IMR-90 (cell line): ENCODE measurements around the gene MB. TPM values are rescaled to one million over a fixed set of nuclear protein-coding genes. Genes with fewer than 3 reads are reported as not detected.
A peak's percentile ranks its signal among the peaks of the same experiment; 100 is the strongest.

Source experiments
- ATAC-seq: fragments of 200-7000 bp; cut with Tn5 transposase; 2 replicates; pipeline ENCODE4 v1.9.1; 2020; ENCODE audit warnings: low read depth, mild to moderate bottlenecking, moderate library complexity
- BruUV-seq: library from RNA; stranded (reverse); fragments of 400-500 nt; replicated peaks from 2 replicates; lab custom pipeline; 2021; lab: Mats Ljungman, UMichigan
- CTCF ChIA-PET: fragments of 300-600 bp; formaldehyde crosslinking; extraction: SDS; loops from one replicate; lab custom pipeline; 2021; ENCODE audit warnings: antibody characterized with exemption; lab: Yijun Ruan, JAX
- POLR2A ChIA-PET: fragments of 300-600 bp; sonication (Branson Sonifier 250); formaldehyde crosslinking; loops from one replicate; lab custom pipeline; 2022; ENCODE audit warnings: antibody characterized with exemption; ENCODE audit not compliant: unreplicated experiment; lab: Charles Lee
- DNase-seq: peaks from one replicate; pipeline ENCODE4 v3.0.0; 2013
- H2AFZ ChIP-seq: replicated peaks from 2 replicates; pipeline ENCODE3; 2013; ENCODE audit warnings: low read length, mild to moderate bottlenecking; ENCODE audit not compliant: poor library complexity
- H2AK5ac ChIP-seq: 2 replicates; pipeline ENCODE4 v1.6.1; 2013; ENCODE audit warnings: low read depth, low read length, inconsistent platforms
- H2AK9ac ChIP-seq: replicated peaks from 2 replicates; pipeline ENCODE3; 2013; ENCODE audit warnings: mild to moderate bottlenecking, low read depth, low read length, moderate library complexity; ENCODE audit not compliant: poor library complexity
- H2BK120ac ChIP-seq: 2 replicates; pipeline ENCODE4 v1.6.1; 2013; ENCODE audit warnings: low read depth, low read length, inconsistent platforms
- H2BK15ac ChIP-seq: 3 replicates; pipeline ENCODE4 v1.6.1; 2013; ENCODE audit warnings: low read depth, low read length, inconsistent platforms
- H2BK20ac ChIP-seq: 2 replicates; pipeline ENCODE4 v1.6.1; 2013; ENCODE audit warnings: low read depth, mild to moderate bottlenecking, inconsistent platforms, low read length, moderate library complexity
- H2BK5ac ChIP-seq: 2 replicates; pipeline ENCODE4 v1.6.1; 2013; ENCODE audit warnings: mild to moderate bottlenecking, low read depth, low read length, inconsistent platforms; ENCODE audit not compliant: poor library complexity, severe bottlenecking
- H3K14ac ChIP-seq: replicated peaks from 2 replicates; pipeline ENCODE4 v1.6.1; 2013; ENCODE audit warnings: low read depth, low read length, inconsistent platforms
- H3K18ac ChIP-seq: 2 replicates; pipeline ENCODE4 v1.6.1; 2013; ENCODE audit warnings: low read depth, low read length, control low read depth
- H3K23ac ChIP-seq: 2 replicates; pipeline ENCODE4 v1.6.1; 2013; ENCODE audit warnings: low read depth, low read length, inconsistent platforms
- H3K27ac ChIP-seq: 2 replicates; pipeline ENCODE4 v1.5.1; 2013; ENCODE audit warnings: mild to moderate bottlenecking, control low read depth, low read length; ENCODE audit not compliant: insufficient read depth
- H3K27me3 ChIP-seq: 2 replicates; pipeline ENCODE4 v1.6.1; 2013; ENCODE audit warnings: low read length; ENCODE audit not compliant: control insufficient read depth, insufficient read depth
- H3K36me3 ChIP-seq: 2 replicates; pipeline ENCODE4 v1.6.1; 2013; ENCODE audit warnings: low read length, mixed read lengths; ENCODE audit not compliant: control insufficient read depth, insufficient read depth
- H3K4ac ChIP-seq: 2 replicates; pipeline ENCODE4 v1.6.1; 2013; ENCODE audit warnings: low read depth, low read length, inconsistent platforms
- H3K4me1 ChIP-seq: 2 replicates; pipeline ENCODE4 v1.6.1; 2013; ENCODE audit warnings: low read length, mixed read lengths; ENCODE audit not compliant: control insufficient read depth, insufficient read depth
- H3K4me2 ChIP-seq: 2 replicates; pipeline ENCODE4 v1.6.1; 2013; ENCODE audit warnings: low read depth, mild to moderate bottlenecking, control low read depth, low read length, moderate library complexity
- H3K4me3 ChIP-seq: 2 replicates; pipeline ENCODE4 v1.5.1; 2013; ENCODE audit warnings: low read depth, mild to moderate bottlenecking, control low read depth, low read length, moderate library complexity; ENCODE audit not compliant: insufficient read depth
- H3K56ac ChIP-seq: 2 replicates; pipeline ENCODE4 v1.6.1; 2013; ENCODE audit warnings: low read length, inconsistent platforms; ENCODE audit not compliant: insufficient read depth; ENCODE audit errors: extremely low read depth
- H3K79me1 ChIP-seq, 2 experiments: 2 replicates each; pipeline ENCODE4 v1.6.1; 2013; ENCODE audit warnings: low read length in 2 of 2, inconsistent platforms in 1 of 2, low read depth in 1 of 2
- H3K9ac ChIP-seq: 2 replicates; pipeline ENCODE4 v1.6.1; 2013; ENCODE audit warnings: low read depth, low read length, control low read depth
- H3K9me1 ChIP-seq: 2 replicates; pipeline ENCODE4 v1.6.1; 2013; ENCODE audit warnings: low read length, inconsistent platforms; ENCODE audit not compliant: insufficient read depth
- H3K9me3 ChIP-seq: 2 replicates; pipeline ENCODE4 v1.6.1; 2013; ENCODE audit warnings: low read length; ENCODE audit not compliant: control insufficient read depth, insufficient read depth
- H4K20me1 ChIP-seq: 2 replicates; pipeline ENCODE4 v1.6.1; 2013; ENCODE audit warnings: low read length, inconsistent platforms; ENCODE audit not compliant: insufficient read depth
- H4K5ac ChIP-seq: 2 replicates; pipeline ENCODE4 v1.6.1; 2013; ENCODE audit warnings: mild to moderate bottlenecking, low read depth, low read length, control low read depth
- H4K8ac ChIP-seq, 2 experiments: 2 replicates each; pipeline ENCODE4 v1.6.1; 2013; ENCODE audit warnings: low read depth in 2 of 2, low read length in 2 of 2, control low read depth in 1 of 2, inconsistent platforms in 1 of 2
- H4K91ac ChIP-seq: 2 replicates; pipeline ENCODE4 v1.6.1; 2013; ENCODE audit warnings: low read depth, low read length, inconsistent platforms; ENCODE audit not compliant: insufficient read depth
- FOS ChIP-seq: fragments of 150-350 bp; IDR thresholded peaks from 2 replicates; pipeline ENCODE4 v1.6.1; 2016; ENCODE audit warnings: low read depth, low read length
- RFX5 ChIP-seq: IDR thresholded peaks from 2 replicates; pipeline ENCODE4 v1.8.0; 2012; ENCODE audit warnings: low read depth, mild to moderate bottlenecking, low read length, moderate library complexity
- WGBS, 2 experiments: methylation state at CpG; one replicate each; pipeline versions ENCODE4 v1.1.5 to v1.1.7; 2013; ENCODE audit warnings: missing lambda C conversion rate in 2 of 2; ENCODE audit not compliant: insufficient read length in 1 of 2; ENCODE audit errors: extremely low coverage in 2 of 2; 5-methylcytosine and 5-hydroxymethylcytosine counted together
- dilution Hi-C: fragments of 300-500 bp; cut with HindIII; formaldehyde crosslinking; loops from one replicate; pipeline ENCODE4 v1.14.3; 2018; ENCODE audit warnings: low sequenced_read_pairs; ENCODE audit not compliant: unreplicated experiment
- in situ Hi-C: fragments of 300-500 bp; cut with MboI; formaldehyde crosslinking; loops from 3 replicates; pipeline ENCODE4 v1.14.3; 2019; ENCODE audit warnings: low sequenced_read_pairs, inconsistent platforms, mixed read lengths
- intact Hi-C: fragments of 100-400 bp; cut with micrococcal nuclease; formaldehyde crosslinking; loops from 2 replicates; pipeline ENCODE4 v1.10.0; 2022
- polyA plus RNA-seq, 3 experiments: library from polyadenylated mRNA; depleted of rRNA; stranded (reverse); fragments of >200 nt; gene quantifications; 2 replicates each; pipeline ENCODE4 v1.2.3, GENCODE V29; 2012; ENCODE audit warnings: low replicate concordance in 1 of 3
- total RNA-seq: library from RNA; depleted of rRNA; stranded (reverse); fragments of >200 nt; gene quantifications from 2 replicates; pipeline ENCODE4 v1.2.3, GENCODE V29; 2012

MB gene
- total and polyA plus RNA-seq, 2 of the 4 experiments (the other 2 are of a cell fraction), result not detected

DNA sequence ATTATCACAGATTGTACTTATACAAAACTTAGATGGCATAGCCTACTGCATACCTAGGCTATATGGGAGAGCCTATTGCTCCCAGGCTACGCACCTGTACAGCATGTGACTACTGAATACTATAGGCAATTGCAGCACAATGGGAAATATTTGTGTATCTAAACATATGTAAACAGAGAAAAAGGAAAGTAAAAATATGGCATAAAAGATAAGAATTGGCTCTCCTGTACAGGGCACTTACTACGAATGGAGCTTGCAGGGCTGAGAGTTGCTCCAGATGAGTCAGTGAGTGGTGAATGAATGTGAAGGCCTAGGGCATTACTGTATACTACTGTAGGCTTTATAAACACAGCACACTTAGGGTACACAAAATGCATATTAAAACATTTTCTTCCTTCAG, 44.3 kb upstream of the MB start:
- in situ Hi-C loops, result no loop called here
- dilution Hi-C loops, result no loop called here

More for the DNA sequence above, 44.3 kb upstream of the MB start:
- no peak overlapping the region for H4K5ac ChIP-seq
- H2BK15ac ChIP-seq, result no peak overlapping the region
- no peak overlapping the region for H3K4me3 ChIP-seq
- no peak overlapping the region for H3K9ac ChIP-seq
- H3K4me1 ChIP-seq, result peaks cover 5% of the 10 kb centered on the region
- H4K20me1 ChIP-seq, result no peaks in the 10 kb centered on the region
- no peak overlapping the region for H2BK5ac ChIP-seq
- H3K27me3 ChIP-seq, result no peaks in the 10 kb centered on the region
- ChIA-PET CTCF (no interaction called here), POLR2A (no interaction called here)
- H4K91ac ChIP-seq, result no peak overlapping the region
- TF ChIP-seq RFX5, result no peak
- TF ChIP-seq FOS, result peak; percentile 55; the same call in 1 of the 2 replicates
- peaks cover 0 to 18% of the 10 kb centered on the region in 2 experiments; a peak in 3 of 4 replicates for H3K79me1 ChIP-seq
- H3K18ac ChIP-seq, result no peak overlapping the region
- BruUV-seq, result no TSS peak
- WGBS, 2 experiments, result no CpG with 5 or more reads among the region's 2 CpGs
- no peak overlapping the region for H2BK20ac ChIP-seq
- no peak overlapping the region for H3K23ac ChIP-seq
- no peak overlapping the region for H3K27ac ChIP-seq
- ATAC-seq (peak; percentile 99), DNase-seq (peak; percentile 85)
- peaks cover 5% of the 10 kb centered on the region for H3K9me1 ChIP-seq
- H2BK120ac ChIP-seq, result no peak overlapping the region
- H2AFZ ChIP-seq, result no peak overlapping the region
- peak overlapping the region; percentile 40; the same call in 1 of the 2 replicates for H3K4me2 ChIP-seq
- H3K36me3 ChIP-seq, result peaks cover 24% of the 10 kb centered on the region
- no peak overlapping the region for H2AK5ac ChIP-seq
- H4K8ac ChIP-seq, result no peak overlapping the region
- H2AK9ac ChIP-seq, result no peak overlapping the region
- no peak overlapping the region for H3K14ac ChIP-seq
- no peak overlapping the region for H3K4ac ChIP-seq
- intact Hi-C loops, result no loop called here
- peaks cover 5% of the 10 kb centered on the region for H3K9me3 ChIP-seq
- no peak overlapping the region for H3K56ac ChIP-seq
